ENCODE measurements around the gene CEP43.
"Not testable (repeated sequence)": the region's sequence is repeated elsewhere in the genome, so short reads cannot be mapped to it uniquely, and the experiment has no call there.

The CEP43 gene

GRCh38 chr6:166999145-166999883, at the start of gene CEP43:
TSS of gene CEP43 (plus strand) at chr6:166999397. CDS start at chr6:166999413, 16 bp downstream.
- peak; percentile 98 for DNase-seq (ENCODE audit: low spot score)

- no peak for DNase-seq (ENCODE audit: low spot score)
Observed at GRCh38 chr6:166949528-166950442, 49.4 kb upstream of the CEP43 start.

- DNase-seq (ENCODE audit: low spot score), result no peak
Observed at GRCh38 chr6:166950443-166950821, 48.8 kb upstream of the CEP43 start.

- DNase-seq (ENCODE audit: low spot score), result not testable (repeated sequence)
Observed at GRCh38 chr6:166950892-166951669, 48.1 kb upstream of the CEP43 start.

- no peak for DNase-seq (ENCODE audit: low spot score)
Observed at GRCh38 chr6:166951670-166952060, 47.5 kb upstream of the CEP43 start.

- no peak for DNase-seq (ENCODE audit: low spot score)
Observed at GRCh38 chr6:166952121-166952520, 47.1 kb upstream of the CEP43 start.

GRCh38 chr6:166952567-166953486, 46.4 kb upstream of the CEP43 start:
- DNase-seq (ENCODE audit: low spot score), result no peak

GRCh38 chr6:166954118-166954713, 45.0 kb upstream of the CEP43 start:
- no peak for DNase-seq (ENCODE audit: low spot score)

- no peak for DNase-seq (ENCODE audit: low spot score)
Observed at GRCh38 chr6:166955121-166955864, 43.9 kb upstream of the CEP43 start.

- DNase-seq (ENCODE audit: low spot score), result peak; percentile 76
Observed at GRCh38 chr6:166955865-166956443, 43.2 kb upstream of the CEP43 start.

GRCh38 chr6:166956444-166957086, 42.6 kb upstream of the CEP43 start, which contains the start of gene RNASET2:
TSS of gene RNASET2 (minus strand) at chr6:166956550. CDS start at chr6:166956182, 368 bp downstream.
- DNase-seq (ENCODE audit: low spot score), result peak; percentile 97

GRCh38 chr6:166957087-166957804, 42.0 kb upstream of the CEP43 start:
- DNase-seq (ENCODE audit: low spot score), result no peak

GRCh38 chr6:166957805-166958076, 41.5 kb upstream of the CEP43 start:
- no peak for DNase-seq (ENCODE audit: low spot score)

- no peak for DNase-seq (ENCODE audit: low spot score)
Observed at GRCh38 chr6:166958926-166959861, 40.0 kb upstream of the CEP43 start.

GRCh38 chr6:166959911-166960608, 39.1 kb upstream of the CEP43 start:
- DNase-seq (ENCODE audit: low spot score), result no peak

- no peak for DNase-seq (ENCODE audit: low spot score)
Observed at GRCh38 chr6:166960609-166960978, 38.6 kb upstream of the CEP43 start.

- no peak for DNase-seq (ENCODE audit: low spot score)
Observed at GRCh38 chr6:166966268-166966667, 32.9 kb upstream of the CEP43 start.

Measured in D341Med (cell line).